Fibroblast of skin of back (primary cell): Measurements from ENCODE around the gene EIF3I.
A peak's percentile ranks its signal among the peaks of the same experiment; 100 is the strongest.

Source experiments
- DNase-seq: peaks from one replicate; pipeline ENCODE4 v3.0.0-alpha.2; 2013

Gene EIF3I

DNA sequence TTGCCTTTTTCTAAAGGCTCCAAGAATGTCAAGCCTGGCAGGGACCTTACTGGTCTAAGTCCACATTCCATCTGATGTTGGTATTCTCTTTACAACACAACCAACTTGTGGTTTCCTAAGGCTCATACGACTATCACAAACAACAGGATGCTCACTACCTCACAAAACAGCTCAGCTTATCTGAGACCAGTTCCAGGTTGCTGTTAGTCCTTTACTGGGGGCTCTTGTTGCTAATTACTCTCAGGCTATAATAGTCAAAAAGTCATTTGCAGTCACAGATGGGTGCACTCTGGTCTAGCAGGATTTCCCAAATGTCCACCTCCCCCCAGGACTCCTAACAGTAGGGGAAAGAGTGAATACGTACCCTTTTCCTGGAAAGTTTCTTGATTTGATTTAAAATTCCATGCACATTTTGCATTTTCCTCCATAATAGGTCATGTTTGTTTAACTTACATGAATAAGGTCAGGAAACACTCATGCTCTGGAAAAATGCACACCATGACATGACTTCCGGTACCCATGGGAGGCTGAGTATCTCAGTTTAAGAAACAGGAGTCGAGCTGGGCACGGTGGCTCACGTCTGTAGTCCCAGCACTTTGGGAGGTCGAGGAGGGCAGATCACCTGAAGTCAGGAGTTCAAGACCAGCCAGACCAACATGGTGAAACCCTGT, 44.8 kb downstream of the EIF3I start:
- peak; percentile 94 for DNase-seq

DNA sequence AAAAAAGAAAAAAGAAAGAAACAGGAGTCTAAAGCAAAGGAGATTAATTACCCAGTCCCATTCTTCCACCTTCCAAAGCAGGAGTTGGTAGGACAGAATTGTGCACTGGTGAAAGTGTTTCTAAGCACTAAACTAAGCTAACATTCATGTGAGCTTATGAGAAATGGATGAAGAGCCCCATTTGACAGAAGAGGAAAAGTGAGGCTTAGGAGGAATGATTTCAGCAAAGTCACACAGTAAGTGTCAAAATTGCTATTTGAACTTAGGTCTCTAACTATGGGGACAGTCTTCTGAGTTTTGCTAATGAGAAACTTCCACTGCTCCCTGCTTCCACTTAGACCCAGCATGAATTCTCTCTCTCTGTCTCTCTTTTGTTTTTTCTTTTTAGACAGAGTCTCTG, 47.5 kb downstream of the EIF3I start:
- no peak for DNase-seq

DNA sequence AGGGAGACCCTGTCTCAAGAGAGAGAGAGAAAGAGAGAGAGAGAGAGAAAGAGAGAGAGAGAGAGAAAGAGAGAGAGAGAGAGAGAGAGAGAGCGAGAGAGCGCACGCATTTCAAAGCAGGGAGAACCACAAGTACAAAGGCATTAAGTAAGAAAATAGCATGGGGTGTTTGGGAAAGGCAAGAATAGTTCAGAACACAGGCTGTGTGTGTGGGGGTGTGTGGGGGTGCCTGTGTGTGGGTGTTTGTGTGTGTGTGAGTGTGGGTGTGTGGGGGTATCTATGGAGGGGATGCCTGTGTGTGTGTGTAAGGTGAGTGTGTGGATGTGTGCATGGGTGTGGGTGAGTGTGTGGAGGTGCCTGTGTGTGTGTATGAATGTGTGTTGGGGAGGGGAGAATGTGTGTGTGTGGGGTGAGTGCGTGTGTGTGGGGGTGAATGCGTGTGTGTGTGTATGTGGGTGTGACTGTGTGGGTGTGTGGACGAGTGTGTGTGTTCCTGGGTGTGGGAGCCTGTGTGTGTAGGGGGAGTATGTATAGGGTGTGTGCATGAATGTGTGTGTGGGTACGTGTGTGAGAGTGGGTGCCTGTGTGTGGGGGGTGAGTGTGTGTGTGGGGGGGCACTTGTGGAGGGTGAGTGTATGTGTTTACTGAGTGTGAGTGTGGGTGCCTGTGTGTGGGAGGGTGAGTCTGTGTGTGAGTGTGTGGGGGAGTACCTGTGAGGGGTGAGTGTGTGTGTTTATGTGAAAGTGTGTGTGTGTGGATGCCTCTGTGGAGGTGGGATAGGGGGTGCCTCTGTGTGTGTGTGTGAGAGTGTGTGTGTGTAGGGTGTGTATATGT, 50.6 kb downstream of the EIF3I start:
- no peak for DNase-seq

DNA sequence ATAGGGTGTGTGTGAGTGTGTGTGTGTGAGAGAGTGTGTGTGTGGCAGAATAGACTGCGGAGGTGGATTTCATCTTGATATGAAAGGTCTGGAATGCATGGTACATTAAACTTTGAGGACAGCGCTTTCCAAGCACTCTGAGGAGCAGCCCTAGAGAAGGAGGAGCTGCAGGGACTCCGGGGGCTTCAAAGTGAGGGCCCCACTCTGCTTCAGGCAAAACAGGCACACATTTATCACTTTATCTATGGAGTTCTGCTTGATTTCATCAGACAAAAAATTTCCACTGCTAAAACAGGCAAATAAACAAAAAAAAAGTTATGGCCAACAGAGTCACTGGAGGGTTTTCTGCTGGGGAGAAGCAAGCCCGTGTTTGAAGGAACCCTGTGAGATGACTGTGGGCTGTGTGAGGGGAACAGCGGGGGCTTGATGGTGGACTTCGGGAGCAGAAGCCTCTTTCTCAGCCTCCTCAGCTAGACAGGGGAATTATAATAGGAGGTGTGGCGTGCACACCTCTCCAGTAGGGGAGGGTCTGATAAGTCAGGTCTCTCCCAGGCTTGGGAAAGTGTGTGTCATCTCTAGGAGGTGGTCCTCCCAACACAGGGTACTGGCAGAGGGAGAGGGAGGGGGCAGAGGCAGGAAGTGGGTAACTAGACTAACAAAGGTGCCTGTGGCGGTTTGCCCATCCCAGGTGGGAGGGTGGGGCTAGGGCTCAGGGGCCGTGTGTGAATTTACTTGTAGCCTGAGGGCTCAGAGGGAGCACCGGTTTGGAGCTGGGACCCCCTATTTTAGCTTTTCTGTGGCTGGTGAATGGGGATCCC, 51.4 kb downstream of the EIF3I start:
- DNase-seq: no peak

DNA sequence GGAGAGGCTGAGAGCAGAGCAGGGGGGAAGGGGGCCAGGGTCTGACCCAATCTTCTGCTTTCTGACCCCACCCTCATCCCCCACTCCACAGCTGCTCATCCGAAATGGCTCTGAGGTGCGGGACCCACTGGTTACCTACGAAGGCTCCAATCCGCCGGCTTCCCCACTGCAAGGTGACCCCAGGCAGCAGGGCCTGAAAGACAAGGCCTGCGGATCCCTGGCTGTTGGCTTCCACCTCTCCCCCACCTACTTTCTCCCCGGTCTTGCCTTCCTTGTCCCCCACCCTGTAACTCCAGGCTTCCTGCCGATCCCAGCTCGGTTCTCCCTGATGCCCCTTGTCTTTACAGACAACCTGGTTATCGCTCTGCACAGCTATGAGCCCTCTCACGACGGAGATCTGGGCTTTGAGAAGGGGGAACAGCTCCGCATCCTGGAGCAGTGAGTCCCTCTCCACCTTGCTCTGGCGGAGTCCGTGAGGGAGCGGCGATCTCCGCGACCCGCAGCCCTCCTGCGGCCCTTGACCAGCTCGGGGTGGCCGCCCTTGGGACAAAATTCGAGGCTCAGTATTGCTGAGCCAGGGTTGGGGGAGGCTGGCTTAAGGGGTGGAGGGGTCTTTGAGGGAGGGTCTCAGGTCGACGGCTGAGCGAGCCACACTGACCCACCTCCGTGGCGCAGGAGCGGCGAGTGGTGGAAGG, 52.6 kb downstream of the EIF3I start:
- no peak for DNase-seq

DNA sequence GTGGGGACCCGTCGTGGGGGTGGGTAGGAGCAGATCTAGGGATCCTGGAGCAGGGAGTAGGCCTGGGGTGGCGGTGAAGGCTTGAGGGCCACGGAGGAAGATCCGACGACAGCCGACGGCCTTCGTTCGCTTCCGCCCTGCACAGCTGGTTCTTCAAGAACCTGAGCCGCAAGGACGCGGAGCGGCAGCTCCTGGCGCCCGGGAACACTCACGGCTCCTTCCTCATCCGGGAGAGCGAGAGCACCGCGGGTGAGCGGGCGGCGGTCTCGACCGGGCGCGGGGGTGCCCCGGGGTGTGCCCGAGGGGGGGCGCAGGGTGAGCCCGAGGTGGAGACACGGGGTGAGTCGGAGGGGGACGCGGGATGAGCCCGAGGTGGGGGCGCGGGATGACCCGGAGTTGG, 53.2 kb downstream of the EIF3I start:
- DNase-seq: peak; percentile 8

DNA sequence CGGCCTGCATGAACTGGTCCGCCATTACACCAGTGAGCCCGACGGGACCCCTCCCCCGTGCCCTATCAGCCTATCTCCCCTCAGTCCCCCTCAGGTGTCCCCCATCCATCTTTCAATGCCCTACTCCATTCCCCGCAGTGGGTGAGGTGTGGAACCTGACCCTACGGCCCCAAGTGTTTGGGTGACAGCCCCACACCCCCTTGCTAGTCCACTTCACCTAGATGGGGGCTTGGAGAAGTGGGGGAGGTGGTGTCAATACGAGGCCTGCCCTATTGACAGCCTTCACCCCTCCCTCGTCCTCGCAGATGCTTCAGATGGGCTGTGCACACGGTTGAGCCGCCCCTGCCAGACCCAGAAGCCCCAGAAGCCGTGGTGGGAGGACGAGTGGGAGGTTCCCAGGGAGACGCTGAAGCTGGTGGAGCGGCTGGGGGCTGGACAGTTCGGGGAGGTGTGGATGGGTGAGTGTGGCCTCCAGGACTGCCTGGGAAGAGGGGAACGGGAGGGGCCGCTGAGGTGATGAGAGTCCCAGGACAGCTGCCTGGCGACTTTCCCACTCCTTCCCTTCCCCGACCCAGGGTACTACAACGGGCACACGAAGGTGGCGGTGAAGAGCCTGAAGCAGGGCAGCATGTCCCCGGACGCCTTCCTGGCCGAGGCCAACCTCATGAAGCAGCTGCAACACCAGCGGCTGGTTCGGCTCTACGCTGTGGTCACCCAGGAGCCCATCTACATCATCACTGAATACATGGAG, 54.0 kb downstream of the EIF3I start:
- no peak for DNase-seq
